AG04449 (cell line): ENCODE data around the gene FEZF1.
"Not testable (repeated sequence)": the region's sequence is repeated elsewhere in the genome, so short reads cannot be mapped to it uniquely, and the experiment has no call there.

Experiments used
- CTCF ChIA-PET: fragments of 350-600 bp; formaldehyde crosslinking; extraction: SDS; loops from one replicate; lab custom pipeline; 2021; ENCODE audit warnings: antibody characterized with exemption; lab: Yijun Ruan, JAX
- POLR2A ChIA-PET: fragments of 400-600, 350-600 bp; formaldehyde crosslinking; extraction: SDS; loops from one replicate; lab custom pipeline; 2020; ENCODE audit warnings: antibody characterized with exemption, inconsistent platforms; lab: Yijun Ruan, JAX
- DNase-seq: peaks from one replicate; pipeline ENCODE4 v3.0.0-alpha.2; 2010; ENCODE audit warnings: low read depth, low spot score
- H3K4me3 ChIP-seq: 2 replicates; pipeline ENCODE4 v1.5.1; 2011; ENCODE audit warnings: low read depth, mild to moderate bottlenecking, control low read depth, low read length
- TF ChIP-seq, protein P1 (sequence below): IDR thresholded peaks from one replicate; pipeline ENCODE4 v1.5.1; 2011; ENCODE audit warnings: mild to moderate bottlenecking, moderate library complexity, low read length, control low read depth, inconsistent platforms; ENCODE audit not compliant: insufficient read depth; ENCODE audit errors: missing control alignments

Gene FEZF1

DNA sequence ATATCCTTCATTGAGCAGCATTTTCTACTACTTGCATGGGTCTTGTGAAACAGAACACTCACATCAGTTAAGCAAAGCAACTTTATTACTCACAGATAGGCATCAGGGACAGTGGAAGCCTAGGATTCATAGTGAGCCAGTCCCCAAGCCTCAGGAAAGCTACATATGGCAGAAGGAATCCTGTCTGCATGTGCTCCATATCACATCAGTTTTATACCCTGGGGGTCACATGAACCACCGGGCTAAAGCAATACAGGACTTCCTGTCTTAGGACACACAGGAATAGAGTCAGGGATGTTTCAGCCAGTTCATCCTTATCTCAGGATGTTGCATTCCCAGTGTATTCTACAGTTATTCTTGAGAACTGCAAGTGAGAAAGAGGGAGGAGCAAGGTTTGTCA lies 15.1 kb downstream of the FEZF1 start:
- TF ChIP-seq, protein P1, sequence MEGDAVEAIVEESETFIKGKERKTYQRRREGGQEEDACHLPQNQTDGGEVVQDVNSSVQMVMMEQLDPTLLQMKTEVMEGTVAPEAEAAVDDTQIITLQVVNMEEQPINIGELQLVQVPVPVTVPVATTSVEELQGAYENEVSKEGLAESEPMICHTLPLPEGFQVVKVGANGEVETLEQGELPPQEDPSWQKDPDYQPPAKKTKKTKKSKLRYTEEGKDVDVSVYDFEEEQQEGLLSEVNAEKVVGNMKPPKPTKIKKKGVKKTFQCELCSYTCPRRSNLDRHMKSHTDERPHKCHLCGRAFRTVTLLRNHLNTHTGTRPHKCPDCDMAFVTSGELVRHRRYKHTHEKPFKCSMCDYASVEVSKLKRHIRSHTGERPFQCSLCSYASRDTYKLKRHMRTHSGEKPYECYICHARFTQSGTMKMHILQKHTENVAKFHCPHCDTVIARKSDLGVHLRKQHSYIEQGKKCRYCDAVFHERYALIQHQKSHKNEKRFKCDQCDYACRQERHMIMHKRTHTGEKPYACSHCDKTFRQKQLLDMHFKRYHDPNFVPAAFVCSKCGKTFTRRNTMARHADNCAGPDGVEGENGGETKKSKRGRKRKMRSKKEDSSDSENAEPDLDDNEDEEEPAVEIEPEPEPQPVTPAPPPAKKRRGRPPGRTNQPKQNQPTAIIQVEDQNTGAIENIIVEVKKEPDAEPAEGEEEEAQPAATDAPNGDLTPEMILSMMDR, result no peak
- no peak for DNase-seq
- ChIA-PET POLR2A (no interaction called here), CTCF (no interaction called here)
- no peak overlapping the region for H3K4me3 ChIP-seq

DNA sequence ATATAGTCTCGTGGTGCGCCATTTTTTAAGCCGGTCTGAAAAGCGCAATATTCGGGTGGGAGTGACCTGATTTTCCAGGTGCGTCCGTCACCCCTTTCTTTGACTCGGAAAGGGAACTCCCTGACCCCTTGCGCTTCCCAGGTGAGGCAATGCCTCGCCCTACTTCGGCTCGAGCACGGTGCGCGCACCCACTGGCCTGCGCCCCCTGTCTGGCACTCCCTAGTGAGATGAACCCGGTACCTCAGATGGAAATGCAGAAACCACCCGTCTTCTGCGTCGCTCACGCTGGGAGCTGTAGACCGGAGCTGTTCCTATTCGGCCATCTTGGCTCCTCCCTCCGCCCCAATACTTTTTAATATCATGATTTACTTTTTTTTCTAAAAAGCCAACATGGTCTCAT lies 19.9 kb downstream of the FEZF1 start:
- H3K4me3 ChIP-seq, DNase-seq, POLR2A ChIA-PET, CTCF ChIA-PET: not testable (repeated sequence)

- no peak for DNase-seq
- TF ChIP-seq, protein P1, result no peak
- CTCF ChIA-PET, result no interaction called here
- POLR2A ChIA-PET, result no interaction called here
- H3K4me3 ChIP-seq, result no peak overlapping the region
Observed at GRCh38 chr7:122273117-122273516, 31.4 kb downstream of the FEZF1 start.

DNA sequence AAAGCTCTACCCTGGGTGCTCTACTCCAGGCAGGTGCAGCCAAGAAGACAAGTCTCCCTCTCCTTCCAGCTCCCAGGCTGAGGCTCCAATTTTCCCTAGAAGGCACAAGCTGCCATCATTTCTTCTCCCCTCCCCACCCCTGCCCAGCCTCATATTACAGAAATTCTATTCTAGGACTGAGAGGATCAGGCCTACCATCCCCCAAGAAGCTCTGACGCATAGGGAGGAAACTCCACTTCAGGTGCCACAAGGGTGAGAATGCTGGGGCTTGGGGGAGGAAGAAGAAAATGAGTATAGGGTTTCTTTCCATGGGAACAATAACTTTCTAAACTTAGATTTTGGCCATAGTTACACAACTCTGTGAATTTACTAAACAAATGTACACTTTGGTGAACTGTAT lies 35.3 kb downstream of the FEZF1 start:
- no peak for DNase-seq
- POLR2A ChIA-PET, result no interaction called here
- CTCF ChIA-PET, result no interaction called here

DNA sequence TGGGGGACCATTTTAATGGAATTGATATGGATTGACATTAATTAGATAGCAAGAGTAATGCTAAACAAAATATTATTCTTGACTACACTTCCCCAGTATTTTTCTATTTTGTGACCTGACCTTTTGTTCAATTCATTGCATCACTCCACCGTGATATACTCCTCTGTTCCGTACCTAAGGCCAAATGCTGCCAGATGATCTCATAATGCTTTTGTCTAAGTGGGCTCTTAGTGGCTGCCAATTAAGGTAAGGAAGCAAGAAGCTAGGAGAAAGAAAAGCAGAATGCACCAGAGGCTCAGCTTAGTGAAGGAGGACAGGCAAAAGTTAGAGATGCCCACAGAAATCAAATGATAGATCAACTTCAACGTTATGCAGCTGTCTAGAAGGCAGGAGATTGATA lies 36.4 kb downstream of the FEZF1 start:
- POLR2A ChIA-PET, result no interaction called here
- CTCF ChIA-PET, result no interaction called here
- TF ChIP-seq, protein P1, result no peak
- no peak for DNase-seq
- H3K4me3 ChIP-seq, result no peak overlapping the region

More for the DNA sequence above, 35.3 kb downstream of the FEZF1 start:
- H3K4me3 ChIP-seq, result no peak overlapping the region
- TF ChIP-seq, protein P1, result no peak

GRCh38 chr7:122262246-122262645 lies 42.3 kb downstream of the FEZF1 start:
- CTCF ChIA-PET, result no interaction called here
- H3K4me3 ChIP-seq, result no peak overlapping the region
- DNase-seq, result no peak
- POLR2A ChIA-PET, result no interaction called here
- TF ChIP-seq, protein P1, result no peak

DNA sequence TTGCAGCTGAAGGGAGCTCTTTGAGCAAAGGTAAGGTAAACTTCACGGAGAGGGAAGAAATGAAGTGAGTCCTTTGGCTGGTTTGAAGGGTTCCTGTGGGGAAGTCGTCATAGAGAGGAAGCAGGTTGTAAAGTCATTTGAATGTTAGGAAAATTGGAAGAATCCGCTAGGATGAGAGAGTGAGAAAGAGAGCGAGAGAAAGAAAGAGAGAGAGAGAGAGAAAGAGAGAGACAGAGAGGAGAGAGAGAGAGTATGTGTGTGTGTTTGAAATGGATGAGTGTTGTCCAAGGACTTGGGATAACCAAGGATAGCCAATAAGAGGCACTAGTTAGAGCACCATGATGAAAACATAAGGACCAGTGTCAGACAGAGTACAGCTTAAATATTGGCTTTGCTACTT lies 43.1 kb downstream of the FEZF1 start:
- POLR2A ChIA-PET, result no interaction called here
- TF ChIP-seq, protein P1, result no peak
- CTCF ChIA-PET, result no interaction called here
- DNase-seq, result no peak
- H3K4me3 ChIP-seq, result no peak overlapping the region
